ENCODE measurements around the gene EBF3.

EBF3 gene

DNA sequence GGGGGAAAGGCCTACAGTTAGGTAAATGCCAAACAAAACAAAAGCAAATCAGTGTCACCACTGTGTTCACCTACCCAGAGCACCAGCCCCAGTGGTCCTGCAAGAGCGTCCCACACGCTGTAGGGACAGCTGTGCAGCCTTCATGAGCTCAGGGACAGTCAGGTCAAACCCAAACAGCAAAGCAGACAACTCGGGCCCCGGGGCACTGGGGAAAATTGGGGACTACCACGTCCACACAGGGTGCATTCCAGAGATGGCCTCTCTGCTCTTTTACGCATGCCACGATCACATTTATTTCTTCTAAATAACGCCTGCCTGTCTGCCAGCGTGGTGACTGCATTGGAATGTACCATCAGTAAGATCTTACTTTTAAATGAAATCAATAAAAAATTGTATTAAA lies 21.7 kb downstream of the EBF3 start:
- DNase-seq (ENCODE audit: insufficient read length, low spot score): no peak
- TF ChIP-seq, protein P1, sequence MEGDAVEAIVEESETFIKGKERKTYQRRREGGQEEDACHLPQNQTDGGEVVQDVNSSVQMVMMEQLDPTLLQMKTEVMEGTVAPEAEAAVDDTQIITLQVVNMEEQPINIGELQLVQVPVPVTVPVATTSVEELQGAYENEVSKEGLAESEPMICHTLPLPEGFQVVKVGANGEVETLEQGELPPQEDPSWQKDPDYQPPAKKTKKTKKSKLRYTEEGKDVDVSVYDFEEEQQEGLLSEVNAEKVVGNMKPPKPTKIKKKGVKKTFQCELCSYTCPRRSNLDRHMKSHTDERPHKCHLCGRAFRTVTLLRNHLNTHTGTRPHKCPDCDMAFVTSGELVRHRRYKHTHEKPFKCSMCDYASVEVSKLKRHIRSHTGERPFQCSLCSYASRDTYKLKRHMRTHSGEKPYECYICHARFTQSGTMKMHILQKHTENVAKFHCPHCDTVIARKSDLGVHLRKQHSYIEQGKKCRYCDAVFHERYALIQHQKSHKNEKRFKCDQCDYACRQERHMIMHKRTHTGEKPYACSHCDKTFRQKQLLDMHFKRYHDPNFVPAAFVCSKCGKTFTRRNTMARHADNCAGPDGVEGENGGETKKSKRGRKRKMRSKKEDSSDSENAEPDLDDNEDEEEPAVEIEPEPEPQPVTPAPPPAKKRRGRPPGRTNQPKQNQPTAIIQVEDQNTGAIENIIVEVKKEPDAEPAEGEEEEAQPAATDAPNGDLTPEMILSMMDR (IDR thresholded peaks at IDR 0.05; ENCODE audit: insufficient read depth, missing control alignments): no peak
- no peak for FAIRE-seq

DNA sequence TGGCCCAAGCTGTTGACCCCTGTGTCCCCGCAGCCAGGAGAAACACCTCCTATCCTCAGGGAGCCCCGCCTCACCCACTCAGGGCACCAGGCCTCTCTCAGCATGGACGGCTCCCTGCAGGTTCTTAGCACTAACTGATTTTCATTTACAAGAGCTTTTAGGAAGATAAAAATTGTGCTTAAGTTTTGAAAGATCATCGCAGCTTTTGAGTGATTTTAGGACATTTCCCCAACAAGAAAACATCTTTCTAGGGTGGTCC lies 22.1 kb downstream of the EBF3 start:
- FAIRE-seq (no peak), DNase-seq (ENCODE audit: insufficient read length, low spot score) (no peak)
- TF ChIP-seq, protein P1 (IDR thresholded peaks at IDR 0.05; ENCODE audit: insufficient read depth, missing control alignments): no peak

DNA sequence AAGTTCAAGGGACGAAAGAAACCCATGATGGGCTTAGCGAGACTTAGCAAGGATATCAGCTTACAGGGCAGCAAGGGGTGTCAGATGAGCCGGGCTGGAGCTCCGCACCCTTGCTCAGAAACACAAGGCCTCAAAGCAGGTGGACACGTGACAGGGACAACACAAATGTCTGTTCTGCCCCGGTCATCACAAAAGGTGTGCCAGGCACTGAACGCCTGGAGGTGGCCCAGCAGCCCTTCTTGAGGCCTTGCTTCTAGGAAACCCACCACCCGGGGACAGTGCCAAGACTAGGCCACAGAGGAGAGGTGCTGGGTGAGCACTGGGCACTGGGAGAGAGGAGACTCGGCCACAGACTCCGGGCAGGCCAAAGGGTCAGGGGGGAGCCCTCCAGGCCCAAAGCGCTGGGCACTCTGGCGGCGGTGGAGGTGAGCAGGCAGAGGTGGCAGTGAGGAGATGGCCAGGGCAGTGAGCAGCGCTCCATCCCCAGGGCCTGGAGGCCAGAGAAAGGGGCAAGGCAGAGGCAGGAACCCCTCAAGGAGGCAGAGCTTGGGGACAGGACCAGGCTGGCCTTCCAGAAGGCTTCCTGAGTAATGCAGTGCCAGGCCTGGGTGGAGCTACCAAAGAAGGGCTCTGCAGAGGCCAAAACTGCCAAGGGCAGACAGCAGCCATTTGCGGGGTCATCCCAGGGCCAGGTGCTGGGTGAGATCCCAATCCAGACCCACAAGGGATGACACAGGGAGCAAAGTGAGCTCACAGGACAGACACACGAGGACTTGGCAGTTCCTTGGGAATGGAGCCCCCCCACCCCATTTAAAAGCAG lies 22.7 kb downstream of the EBF3 start:
- no peak for FAIRE-seq

DNA sequence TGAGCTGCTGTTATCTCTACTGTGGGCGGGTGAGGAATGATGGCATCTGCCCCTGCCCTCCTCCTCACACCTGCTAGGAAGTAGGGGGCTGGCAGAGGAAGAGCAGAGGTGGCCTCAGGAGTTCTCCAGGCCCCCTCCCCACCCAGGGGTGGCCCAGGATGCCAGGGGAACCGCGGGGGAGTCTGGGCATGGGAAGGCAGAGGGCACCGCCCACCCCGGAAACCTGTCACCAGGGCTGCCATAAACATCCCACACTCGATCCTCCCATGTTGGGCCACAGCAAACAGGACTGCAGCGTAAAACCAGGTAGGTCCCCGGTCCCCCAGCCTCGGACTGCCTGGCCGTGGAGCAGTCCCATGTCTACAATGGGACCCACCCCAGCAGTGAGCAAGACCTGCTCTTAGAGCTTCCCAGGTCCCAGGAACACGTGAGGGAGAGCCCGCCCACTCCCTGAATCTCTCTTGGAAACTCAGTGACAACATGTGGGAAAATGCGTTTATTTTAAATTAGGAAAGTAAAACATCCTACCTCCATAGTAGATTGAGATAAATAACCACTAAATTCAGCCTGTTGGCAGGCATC lies 23.4 kb downstream of the EBF3 start:
- TF ChIP-seq, protein P1 (IDR thresholded peaks at IDR 0.05; ENCODE audit: insufficient read depth, missing control alignments): no peak
- FAIRE-seq (no peak), DNase-seq (ENCODE audit: insufficient read length, low spot score) (no peak)

More for the DNA sequence above, 22.7 kb downstream of the EBF3 start:
- TF ChIP-seq, protein P1 (IDR thresholded peaks at IDR 0.05; ENCODE audit: insufficient read depth, missing control alignments): no peak
- DNase-seq (ENCODE audit: insufficient read length, low spot score): no peak

DNA sequence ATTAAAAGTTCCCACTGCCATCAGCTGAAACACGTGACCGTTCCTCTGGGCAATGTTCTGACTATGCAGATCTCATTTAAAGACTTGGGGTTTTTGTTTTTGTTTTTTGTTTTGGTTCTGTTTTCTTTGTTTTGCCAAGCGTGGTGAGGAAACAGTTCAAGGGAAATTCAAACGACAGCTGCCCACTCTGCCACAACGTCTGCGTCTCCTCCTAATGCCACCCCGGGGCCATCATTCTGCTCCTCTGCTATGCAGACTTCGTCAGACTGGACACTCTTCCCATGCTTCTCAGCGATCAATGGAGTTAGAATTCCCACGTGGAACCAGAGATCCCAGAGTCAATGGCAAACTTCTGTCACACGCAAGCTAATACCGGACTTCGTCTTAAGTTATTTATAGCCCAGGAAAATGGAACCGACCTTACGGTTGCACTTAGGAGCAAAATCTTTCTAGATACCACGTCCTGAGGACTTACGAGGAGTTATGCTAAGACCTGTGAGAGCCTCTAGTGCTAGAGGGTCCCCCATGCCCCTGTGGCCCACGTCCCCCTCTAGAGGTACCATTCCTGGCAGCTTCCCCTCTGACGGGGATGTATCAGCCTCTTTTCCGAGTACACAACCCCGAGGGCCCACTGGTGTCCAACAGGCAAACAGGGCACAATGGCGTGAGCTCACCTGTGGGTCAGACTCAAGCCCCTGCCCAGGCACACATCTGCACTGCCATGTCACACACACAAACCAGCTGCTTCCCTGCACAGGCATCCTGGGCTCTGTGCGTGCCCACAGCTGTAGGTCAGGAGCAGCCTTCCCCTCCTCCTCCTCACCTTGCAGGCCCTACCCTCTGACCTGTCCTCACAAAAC lies 24.4 kb downstream of the EBF3 start:
- FAIRE-seq: no peak

DNA sequence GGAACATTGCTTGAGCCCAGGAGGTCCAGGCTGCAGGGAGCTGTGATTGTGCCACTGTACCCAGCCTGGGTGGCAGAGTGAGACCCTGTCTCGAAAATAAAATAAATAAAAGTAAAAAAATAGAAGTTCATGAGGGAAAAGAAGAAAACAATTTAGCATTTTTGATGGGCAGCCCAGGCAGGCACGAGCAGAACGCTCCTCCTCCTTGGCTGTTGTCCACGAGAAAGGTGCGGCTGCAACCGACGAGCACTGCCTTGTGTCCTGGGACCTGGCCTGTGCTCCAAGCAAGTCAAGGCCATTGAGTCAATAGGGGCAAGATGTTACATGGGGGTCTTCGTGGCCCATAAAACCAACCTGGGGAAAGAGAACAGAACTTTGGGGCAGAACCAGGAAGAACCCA lies 25.6 kb downstream of the EBF3 start:
- DNase-seq (ENCODE audit: insufficient read length, low spot score) (no peak), FAIRE-seq (no peak)
- TF ChIP-seq, protein P1 (IDR thresholded peaks at IDR 0.05; ENCODE audit: insufficient read depth, missing control alignments): no peak

More for the DNA sequence above, 24.4 kb downstream of the EBF3 start:
- TF ChIP-seq, protein P1 (IDR thresholded peaks at IDR 0.05; ENCODE audit: insufficient read depth, missing control alignments): no peak
- DNase-seq (ENCODE audit: insufficient read length, low spot score): no peak

Measured in D721Med (cell line).